ENCODE data around the gene MRPL23.

Gene MRPL23

GRCh38 chr11:1932105-1932480 lies 15.0 kb upstream of the MRPL23 start:
- no peak for TF ChIP-seq TAF1 (IDR thresholded peaks at IDR 0.05; ENCODE audit: borderline replicate concordance, insufficient read depth, low read length)

GRCh38 chr11:1932681-1933080 lies 14.5 kb upstream of the MRPL23 start:
- TF ChIP-seq TAF1 (IDR thresholded peaks at IDR 0.05; ENCODE audit: borderline replicate concordance, insufficient read depth, low read length): no peak
- no peak for TF ChIP-seq POLR2AphosphoS5 (IDR thresholded peaks at IDR 0.05; ENCODE audit: low read depth, low read length)
- TF ChIP-seq SIN3A (IDR thresholded peaks at IDR 0.05; ENCODE audit: borderline replicate concordance, insufficient read depth, low read length): no peak
- no peak for TF ChIP-seq FOXP2 (optimal IDR thresholded peaks at IDR 0.05; ENCODE audit: borderline replicate concordance, extremely low read depth, extremely low read length, insufficient read depth)
- TF ChIP-seq REST (IDR thresholded peaks at IDR 0.05; ENCODE audit: insufficient read depth in 1 of 2, low read depth in 2 of 2, low read length in 2 of 2): no peak

GRCh38 chr11:1933416-1934334 lies 13.5 kb upstream of the MRPL23 start:
- TF ChIP-seq SIN3A (IDR thresholded peaks at IDR 0.05; ENCODE audit: borderline replicate concordance, insufficient read depth, low read length): no peak
- TF ChIP-seq TAF1 (IDR thresholded peaks at IDR 0.05; ENCODE audit: borderline replicate concordance, insufficient read depth, low read length): no peak
- no peak for TF ChIP-seq POLR2AphosphoS5 (IDR thresholded peaks at IDR 0.05; ENCODE audit: low read depth, low read length)
- no peak for TF ChIP-seq FOXP2 (optimal IDR thresholded peaks at IDR 0.05; ENCODE audit: borderline replicate concordance, extremely low read depth, extremely low read length, insufficient read depth)
- TF ChIP-seq REST (IDR thresholded peaks at IDR 0.05; ENCODE audit: insufficient read depth in 1 of 2, low read depth in 2 of 2, low read length in 2 of 2): no peak

GRCh38 chr11:1934335-1935155 lies 12.6 kb upstream of the MRPL23 start:
- no peak for TF ChIP-seq POLR2AphosphoS5 (IDR thresholded peaks at IDR 0.05; ENCODE audit: low read depth, low read length)
- no peak for TF ChIP-seq REST (IDR thresholded peaks at IDR 0.05; ENCODE audit: insufficient read depth in 1 of 2, low read depth in 2 of 2, low read length in 2 of 2)
- TF ChIP-seq TAF1 (IDR thresholded peaks at IDR 0.05; ENCODE audit: borderline replicate concordance, insufficient read depth, low read length): no peak
- TF ChIP-seq SIN3A (IDR thresholded peaks at IDR 0.05; ENCODE audit: borderline replicate concordance, insufficient read depth, low read length): no peak
- no peak for TF ChIP-seq FOXP2 (optimal IDR thresholded peaks at IDR 0.05; ENCODE audit: borderline replicate concordance, extremely low read depth, extremely low read length, insufficient read depth)

GRCh38 chr11:1935156-1936071 lies 11.7 kb upstream of the MRPL23 start:
- TF ChIP-seq REST (IDR thresholded peaks at IDR 0.05; ENCODE audit: insufficient read depth in 1 of 2, low read depth in 2 of 2, low read length in 2 of 2) (no peak), TAF1 (IDR thresholded peaks at IDR 0.05; ENCODE audit: borderline replicate concordance, insufficient read depth, low read length) (no peak), SIN3A (IDR thresholded peaks at IDR 0.05; ENCODE audit: borderline replicate concordance, insufficient read depth, low read length) (no peak), POLR2AphosphoS5 (IDR thresholded peaks at IDR 0.05; ENCODE audit: low read depth, low read length) (no peak), FOXP2 (optimal IDR thresholded peaks at IDR 0.05; ENCODE audit: borderline replicate concordance, extremely low read depth, extremely low read length, insufficient read depth) (no peak)
